Epithelial cell of esophagus (primary cell): ENCODE measurements around the gene PARP16.

Experiments used
- DNase-seq: peaks from one replicate; pipeline ENCODE4 v3.0.0; 2010; ENCODE audit warnings: low read depth
- H3K4me3 ChIP-seq: 2 replicates; pipeline ENCODE4 v1.5.1; 2011; ENCODE audit warnings: mild to moderate bottlenecking, low read length, control low read depth
- TF ChIP-seq, protein P1 (sequence below): IDR thresholded peaks from 2 replicates; pipeline ENCODE4 v1.5.1; 2011; ENCODE audit warnings: low read depth, mild to moderate bottlenecking, low read length, control low read depth, inconsistent platforms; ENCODE audit not compliant: insufficient read depth; ENCODE audit errors: missing control alignments

Gene PARP16

DNA sequence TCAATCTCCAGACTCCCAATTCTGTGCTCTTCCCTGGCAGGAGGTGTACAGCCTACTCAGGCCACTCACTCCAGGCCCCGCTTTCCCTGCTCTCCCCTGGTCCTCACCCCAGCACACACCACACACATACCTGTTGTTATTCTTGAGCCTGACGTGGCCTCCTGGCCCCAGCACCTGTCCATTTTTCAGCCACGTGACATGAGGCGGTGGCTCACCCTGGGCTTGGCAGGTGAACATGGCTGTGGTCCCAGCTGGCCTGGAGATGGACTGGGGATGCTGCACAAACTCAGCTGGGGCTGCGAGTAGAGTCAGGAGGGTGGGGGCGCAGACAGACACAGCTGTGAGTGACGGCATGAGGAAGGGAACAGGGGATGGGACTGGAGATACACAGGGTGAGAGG lies 45.1 kb upstream of the PARP16 start:
- DNase-seq = no peak
- TF ChIP-seq, protein P1, sequence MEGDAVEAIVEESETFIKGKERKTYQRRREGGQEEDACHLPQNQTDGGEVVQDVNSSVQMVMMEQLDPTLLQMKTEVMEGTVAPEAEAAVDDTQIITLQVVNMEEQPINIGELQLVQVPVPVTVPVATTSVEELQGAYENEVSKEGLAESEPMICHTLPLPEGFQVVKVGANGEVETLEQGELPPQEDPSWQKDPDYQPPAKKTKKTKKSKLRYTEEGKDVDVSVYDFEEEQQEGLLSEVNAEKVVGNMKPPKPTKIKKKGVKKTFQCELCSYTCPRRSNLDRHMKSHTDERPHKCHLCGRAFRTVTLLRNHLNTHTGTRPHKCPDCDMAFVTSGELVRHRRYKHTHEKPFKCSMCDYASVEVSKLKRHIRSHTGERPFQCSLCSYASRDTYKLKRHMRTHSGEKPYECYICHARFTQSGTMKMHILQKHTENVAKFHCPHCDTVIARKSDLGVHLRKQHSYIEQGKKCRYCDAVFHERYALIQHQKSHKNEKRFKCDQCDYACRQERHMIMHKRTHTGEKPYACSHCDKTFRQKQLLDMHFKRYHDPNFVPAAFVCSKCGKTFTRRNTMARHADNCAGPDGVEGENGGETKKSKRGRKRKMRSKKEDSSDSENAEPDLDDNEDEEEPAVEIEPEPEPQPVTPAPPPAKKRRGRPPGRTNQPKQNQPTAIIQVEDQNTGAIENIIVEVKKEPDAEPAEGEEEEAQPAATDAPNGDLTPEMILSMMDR = no peak
- no peak overlapping the region for H3K4me3 ChIP-seq

DNA sequence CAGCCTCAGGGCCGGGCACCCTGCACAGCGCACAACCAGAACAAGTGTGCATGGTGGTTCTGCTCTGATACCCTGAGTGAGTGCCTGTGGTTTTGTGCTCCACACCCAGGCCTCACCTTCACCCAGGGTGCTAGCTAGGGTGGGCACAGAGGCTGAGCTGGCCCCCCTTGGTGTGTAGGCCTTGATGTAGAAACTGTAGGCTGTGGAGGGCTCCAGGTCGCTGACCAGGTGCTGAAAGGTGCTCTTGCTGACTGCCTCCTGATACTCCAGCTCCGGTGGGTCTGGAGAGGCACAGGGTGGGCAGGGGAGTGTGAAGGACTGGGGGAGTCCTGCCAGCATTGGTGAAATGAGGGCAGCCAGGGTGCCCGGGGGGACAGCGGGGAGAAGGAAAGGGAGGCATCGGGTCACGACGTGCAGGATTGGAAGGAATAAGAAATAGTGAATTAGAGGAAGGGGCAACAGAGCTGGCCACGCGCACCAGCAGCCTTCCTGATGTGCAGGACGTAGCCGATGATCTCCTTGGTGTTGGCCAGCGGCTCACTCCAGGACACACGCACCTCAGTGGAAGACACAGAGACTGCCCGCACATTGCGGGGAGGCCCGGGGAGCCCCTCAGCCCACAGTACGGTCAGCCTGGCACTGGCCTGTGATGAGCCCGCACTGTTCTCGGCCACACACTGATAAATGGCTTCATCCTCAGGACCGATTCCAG lies 44.4 kb upstream of the PARP16 start:
- TF ChIP-seq, protein P1 = no peak
- DNase-seq = no peak
- H3K4me3 ChIP-seq = no peak overlapping the region

DNA sequence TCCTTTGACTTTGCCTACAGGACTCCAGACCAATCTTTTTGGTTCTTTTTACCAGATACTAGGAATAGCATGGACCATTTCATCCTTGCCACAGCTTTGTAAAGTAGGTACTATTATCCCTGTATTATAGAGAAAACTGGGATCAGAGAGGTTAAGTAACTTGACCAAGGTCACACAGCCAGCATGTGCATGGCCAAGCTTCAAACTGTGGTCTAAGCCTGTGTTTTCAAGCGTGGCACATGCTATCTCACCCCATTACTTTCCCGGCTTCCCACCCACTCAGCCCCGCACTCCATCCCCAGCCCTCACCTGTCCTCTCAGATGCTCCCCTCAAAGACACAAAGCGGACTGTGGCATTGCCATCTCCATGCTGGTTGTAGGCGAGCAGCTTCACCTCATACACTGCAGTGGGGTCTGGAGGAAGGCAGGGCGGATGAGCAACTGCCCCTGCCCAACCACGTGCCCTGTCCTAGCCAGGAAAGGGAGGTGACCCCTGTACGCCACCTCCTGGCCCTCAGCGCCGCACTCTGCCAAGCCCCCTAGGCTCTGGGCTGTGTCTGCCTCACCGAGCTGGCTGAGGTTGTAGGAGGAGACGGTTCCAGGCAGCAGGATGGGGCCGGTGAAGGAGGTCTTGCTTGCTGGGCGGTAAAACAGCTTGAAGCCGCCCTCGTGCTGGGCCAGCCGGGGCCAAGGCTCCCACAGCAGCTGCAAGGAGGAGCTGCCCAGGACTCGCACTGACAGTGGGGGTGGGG lies 43.5 kb upstream of the PARP16 start:
- no peak for DNase-seq
- TF ChIP-seq, protein P1 = no peak
- H3K4me3 ChIP-seq = no peak overlapping the region

DNA sequence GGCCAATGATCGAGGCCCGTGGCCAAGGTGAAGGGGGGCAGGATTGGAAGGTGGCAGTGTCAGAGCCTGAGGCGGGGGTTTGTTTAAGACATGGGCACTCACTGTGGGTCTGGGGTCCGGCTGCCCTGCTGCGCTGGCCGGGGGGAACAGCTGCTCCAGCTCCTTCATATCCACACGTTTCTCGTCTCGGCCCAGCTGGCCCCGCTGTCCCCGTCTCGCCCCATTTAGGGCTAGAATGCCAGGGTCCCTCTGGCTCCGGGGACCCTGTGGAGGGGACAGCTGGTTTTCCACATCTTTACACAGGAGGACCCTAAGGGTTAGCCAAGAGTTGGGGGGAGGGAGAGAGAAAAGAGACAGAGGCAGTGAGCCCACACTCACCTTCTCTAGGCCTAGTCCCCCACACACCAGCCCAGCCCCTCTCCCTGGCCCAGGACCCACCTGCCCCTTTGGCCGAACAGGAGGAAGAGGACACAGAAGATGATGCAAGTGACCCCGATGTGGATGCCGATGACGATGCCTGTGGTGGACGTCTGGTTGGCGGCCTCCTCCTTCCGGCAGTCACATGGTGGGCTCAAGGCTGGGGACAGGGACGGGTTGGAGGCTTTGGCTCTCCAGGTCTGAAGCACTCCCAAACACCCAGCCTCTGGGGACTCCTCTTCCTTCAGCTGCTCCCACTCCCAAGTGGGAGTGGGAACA lies 42.8 kb upstream of the PARP16 start:
- TF ChIP-seq, protein P1 = no peak
- no peak overlapping the region for H3K4me3 ChIP-seq
- DNase-seq = no peak

DNA sequence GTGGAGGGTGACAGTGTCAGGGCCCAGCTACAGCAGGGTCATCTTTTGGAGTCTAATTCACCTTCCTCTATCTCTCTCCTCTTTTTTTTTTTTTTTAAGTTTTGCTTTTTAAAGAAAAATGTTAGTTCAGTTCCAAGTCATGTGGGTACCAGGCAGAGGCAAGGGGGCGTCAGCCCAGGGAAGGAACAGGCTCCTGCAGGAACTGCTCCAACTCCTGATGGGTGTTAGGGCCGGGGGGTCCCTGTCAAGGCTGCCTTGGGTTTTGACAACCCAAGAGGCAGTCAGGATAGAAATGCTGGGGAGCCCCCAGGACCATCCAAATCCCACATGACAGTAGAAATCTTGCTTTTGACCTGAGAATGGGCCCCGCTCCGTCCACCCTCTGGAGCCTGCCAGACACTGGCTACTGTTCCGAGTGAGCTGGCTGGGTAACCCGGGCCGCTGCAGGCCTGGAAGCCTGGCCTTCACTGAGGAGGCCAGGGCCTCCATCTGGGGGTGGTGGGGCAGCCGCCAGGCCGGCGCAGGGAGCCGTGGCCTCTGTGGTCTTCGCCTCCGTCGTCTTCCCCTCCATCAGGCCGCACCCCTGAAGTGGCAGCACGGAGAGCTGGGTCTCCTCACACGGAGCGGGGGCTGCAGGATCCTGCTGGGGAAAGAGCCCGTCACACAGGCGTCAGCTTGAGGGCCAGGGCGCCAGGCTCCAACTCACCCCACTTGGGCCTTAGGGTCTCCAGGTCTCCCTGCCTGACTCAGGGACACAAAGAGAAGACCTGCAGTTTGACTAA lies 42.0 kb upstream of the PARP16 start:
- no peak for DNase-seq
- no peak overlapping the region for H3K4me3 ChIP-seq
- TF ChIP-seq, protein P1 = no peak

DNA sequence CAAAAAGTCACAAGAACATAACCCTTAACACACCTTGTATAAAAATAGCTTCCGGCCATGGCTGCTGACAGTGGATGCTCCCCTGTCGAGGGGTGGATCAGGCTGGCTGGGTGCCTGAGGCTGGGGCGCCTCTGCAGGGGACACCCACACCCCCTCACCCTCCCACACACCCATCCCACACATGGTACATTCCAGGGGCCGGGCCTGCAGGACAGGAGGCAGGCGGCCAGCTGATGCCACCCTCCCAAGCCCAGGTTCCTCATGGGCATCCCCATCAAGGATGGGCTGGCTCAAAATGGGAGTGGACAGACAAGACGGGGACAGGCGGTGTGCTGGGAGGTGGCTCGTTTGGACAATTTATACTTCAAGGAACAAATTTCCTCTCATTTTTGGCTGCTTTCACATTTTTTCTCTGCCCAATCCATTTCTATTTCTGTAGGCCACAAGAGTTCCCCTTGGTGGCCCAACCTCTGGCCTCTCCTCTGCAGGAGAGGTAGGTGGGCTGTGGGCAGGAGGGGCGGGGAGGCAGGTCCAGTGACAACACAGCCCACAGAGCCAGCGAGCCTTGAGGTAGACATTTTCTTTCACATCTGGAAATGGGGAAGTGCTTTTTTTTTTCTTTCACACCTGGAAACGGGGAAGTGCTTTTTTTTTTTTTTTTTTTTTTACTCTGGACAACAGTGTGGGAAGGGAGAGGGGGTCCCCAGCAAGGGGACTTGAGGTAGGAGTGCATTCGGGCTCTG lies 41.1 kb upstream of the PARP16 start:
- no peak for DNase-seq
- no peak overlapping the region for H3K4me3 ChIP-seq

More for the DNA sequence above, 41.1 kb upstream of the PARP16 start:
- TF ChIP-seq, protein P1 = no peak
